ENCODE measurements around the gene LINGO3.
"Not testable (repeated sequence)": the region's sequence is repeated elsewhere in the genome, so short reads cannot be mapped to it uniquely, and the experiment has no call there.

Gene LINGO3

GRCh38 chr19:2308114-2308556 is at the start of gene LINGO3:
LINGO3 (minus strand) TSS chr19:2308154; CDS start chr19:2291776, 16,378 bp downstream.
- DNase-seq (ENCODE audit: low spot score), result peak; percentile 53

- DNase-seq (ENCODE audit: low spot score), result no peak
Observed at GRCh38 chr19:2356036-2356646, 48.2 kb upstream of the LINGO3 start.

GRCh38 chr19:2355168-2356035 is 47.4 kb upstream of the LINGO3 start:
- no peak for DNase-seq (ENCODE audit: low spot score)

GRCh38 chr19:2354670-2355069 is 46.7 kb upstream of the LINGO3 start:
- no peak for DNase-seq (ENCODE audit: low spot score)

GRCh38 chr19:2353887-2354592 is 46.1 kb upstream of the LINGO3 start:
- DNase-seq (ENCODE audit: low spot score), result no peak

GRCh38 chr19:2353159-2353886 is 45.4 kb upstream of the LINGO3 start:
- no peak for DNase-seq (ENCODE audit: low spot score)

GRCh38 chr19:2352121-2352520 is 44.2 kb upstream of the LINGO3 start:
- DNase-seq (ENCODE audit: low spot score), result no peak

GRCh38 chr19:2351591-2351990 is 43.6 kb upstream of the LINGO3 start:
- no peak for DNase-seq (ENCODE audit: low spot score)

GRCh38 chr19:2350656-2351055 is 42.7 kb upstream of the LINGO3 start:
- DNase-seq (ENCODE audit: low spot score), result no peak

GRCh38 chr19:2349818-2350217 is 41.9 kb upstream of the LINGO3 start:
- not testable (repeated sequence) for DNase-seq (ENCODE audit: low spot score)

GRCh38 chr19:2345794-2346663 is 38.1 kb upstream of the LINGO3 start:
- no peak for DNase-seq (ENCODE audit: low spot score)

- no peak for DNase-seq (ENCODE audit: low spot score)
Observed at GRCh38 chr19:2345076-2345475, 37.1 kb upstream of the LINGO3 start.

- no peak for DNase-seq (ENCODE audit: low spot score)
Observed at GRCh38 chr19:2344381-2344870, 36.5 kb upstream of the LINGO3 start.

GRCh38 chr19:2343289-2343982 is 35.5 kb upstream of the LINGO3 start:
- no peak for DNase-seq (ENCODE audit: low spot score)

- DNase-seq (ENCODE audit: low spot score), result no peak
Observed at GRCh38 chr19:2342656-2343288, 34.8 kb upstream of the LINGO3 start.

GRCh38 chr19:2341982-2342381 is 34.0 kb upstream of the LINGO3 start:
- DNase-seq (ENCODE audit: low spot score), result no peak

- no peak for DNase-seq (ENCODE audit: low spot score)
Observed at GRCh38 chr19:2341244-2341751, 33.3 kb upstream of the LINGO3 start.

GRCh38 chr19:2340496-2341243 is 32.7 kb upstream of the LINGO3 start:
- no peak for DNase-seq (ENCODE audit: low spot score)
